Measurements from ENCODE around the gene SEMA3D. TPM values are rescaled to one million over a fixed set of nuclear protein-coding genes. Genes with fewer than 3 reads are reported as not detected.

Gene SEMA3D
- total RNA-seq, 1 experiment from 2014 or later, result 9.2 TPM

DNA sequence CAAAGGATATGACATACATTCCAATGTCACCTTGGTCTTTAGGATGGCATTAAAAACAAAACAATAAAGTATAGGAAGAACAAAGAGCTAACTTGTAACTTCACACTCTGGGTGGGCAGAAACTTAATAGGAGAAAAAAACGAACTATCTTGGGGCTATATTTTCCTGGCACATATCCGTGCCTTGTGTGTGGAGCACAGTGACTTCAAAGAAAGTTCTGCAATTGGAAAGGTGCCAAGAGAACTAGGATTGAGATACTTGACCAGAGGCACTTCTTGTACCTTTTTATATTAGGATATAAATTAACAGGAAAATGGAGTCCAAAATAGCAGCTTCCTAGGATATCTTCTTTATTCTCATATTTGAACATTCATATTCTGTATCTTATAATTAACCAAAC is 148.4 kb downstream of the SEMA3D start:
- DNase-seq (ENCODE audit: low read depth), result no peak

DNA sequence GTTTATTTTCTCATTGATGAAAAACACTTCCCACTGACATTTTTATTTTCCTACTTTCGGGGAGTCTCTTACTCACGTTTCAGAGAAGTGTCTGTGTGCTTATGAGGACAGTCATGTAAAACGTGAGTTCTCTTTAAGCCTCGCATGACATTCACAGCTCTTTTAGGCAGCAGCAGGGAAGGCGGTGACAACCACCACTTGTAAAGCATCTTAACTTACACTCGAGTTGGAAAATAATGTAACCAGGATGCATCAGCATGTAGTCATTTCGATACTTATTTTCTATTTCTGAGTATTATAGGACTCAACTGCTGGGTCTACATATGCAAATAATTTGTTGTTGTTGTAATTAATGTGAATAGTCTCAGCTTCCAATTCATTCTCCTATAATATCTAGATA is 153.6 kb downstream of the SEMA3D start:
- no peak for DNase-seq (ENCODE audit: low read depth)

DNA sequence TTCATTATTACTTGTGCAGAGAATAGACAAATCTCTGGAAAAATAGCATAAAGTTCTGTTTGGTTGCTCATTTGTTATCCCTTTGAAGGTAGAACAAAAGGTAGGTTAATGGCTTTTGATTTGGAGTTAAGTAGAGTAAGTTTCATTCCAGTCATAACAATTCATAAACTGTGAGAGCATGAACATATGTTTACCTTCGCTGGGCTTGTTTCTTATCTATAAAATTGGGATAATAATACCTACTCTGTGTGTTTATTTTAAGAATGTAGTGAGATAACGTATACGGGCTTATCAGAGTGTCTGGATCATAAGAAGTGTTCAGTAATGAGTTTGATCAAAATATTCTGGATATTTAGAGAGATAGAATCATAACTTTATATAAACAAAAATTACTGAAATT is 155.4 kb downstream of the SEMA3D start:
- DNase-seq (ENCODE audit: low read depth), result no peak

DNA sequence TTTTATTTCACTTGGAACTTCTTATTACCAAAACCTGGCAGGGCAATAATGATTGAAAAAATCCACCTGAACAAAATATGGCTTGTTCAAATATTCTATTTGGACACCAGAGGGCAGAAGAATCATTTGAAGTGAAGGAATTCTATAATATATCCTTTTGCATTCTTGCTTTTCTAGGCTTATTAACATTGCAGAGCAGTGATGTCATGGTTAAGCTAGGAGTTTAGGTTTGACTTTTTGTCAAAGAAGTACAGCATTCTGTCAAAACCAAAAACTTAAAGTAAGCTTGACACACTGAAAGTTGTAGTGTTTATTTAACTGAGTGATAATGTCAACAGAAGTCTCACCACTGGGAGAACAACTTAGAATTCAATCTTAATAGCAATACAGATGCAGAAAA is 156.0 kb downstream of the SEMA3D start:
- DNase-seq (ENCODE audit: low read depth), result peak; percentile 73

DNA sequence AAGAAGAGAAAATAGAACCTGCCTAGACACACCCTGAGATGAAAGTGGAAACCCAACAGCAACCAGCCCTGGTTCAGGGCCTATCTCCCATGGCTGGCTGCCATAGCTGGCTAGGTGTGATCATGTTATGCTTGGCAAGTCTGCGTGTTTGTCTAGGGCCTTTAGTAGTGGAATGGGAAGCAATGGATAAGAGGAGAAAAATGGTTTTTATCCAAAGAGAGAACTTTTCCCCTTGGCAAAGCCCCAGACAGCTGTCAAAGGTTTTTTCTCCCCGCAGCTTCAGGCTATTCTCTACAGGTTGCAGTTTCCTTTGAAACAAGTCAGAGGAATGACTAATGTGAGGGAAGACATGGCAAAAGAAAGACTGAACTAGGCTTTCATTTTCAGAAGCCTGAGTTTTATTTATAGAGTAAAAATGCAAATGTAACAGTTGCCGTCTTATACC is 161.5 kb downstream of the SEMA3D start:
- peak; percentile 82 for DNase-seq (ENCODE audit: low read depth)

DNA sequence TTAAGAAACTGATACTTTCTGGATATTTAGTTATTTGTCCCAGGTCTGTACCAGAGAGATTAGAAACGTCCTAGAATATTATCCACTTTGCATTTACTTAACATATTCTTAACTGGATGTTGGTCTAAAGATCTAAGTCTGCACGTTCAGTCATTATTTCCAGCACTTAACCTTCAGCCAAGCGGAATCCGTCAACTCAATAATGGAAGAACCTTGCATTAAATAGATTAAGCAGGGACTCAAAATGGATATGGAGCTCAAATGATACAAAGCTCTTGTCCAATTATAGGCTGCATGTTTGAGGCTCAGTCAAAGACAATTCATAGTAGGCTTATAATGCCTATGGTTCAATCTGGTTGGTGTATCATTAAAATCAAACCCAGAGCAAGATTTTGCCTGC is 162.9 kb downstream of the SEMA3D start:
- DNase-seq (ENCODE audit: low read depth), result no peak

DNA sequence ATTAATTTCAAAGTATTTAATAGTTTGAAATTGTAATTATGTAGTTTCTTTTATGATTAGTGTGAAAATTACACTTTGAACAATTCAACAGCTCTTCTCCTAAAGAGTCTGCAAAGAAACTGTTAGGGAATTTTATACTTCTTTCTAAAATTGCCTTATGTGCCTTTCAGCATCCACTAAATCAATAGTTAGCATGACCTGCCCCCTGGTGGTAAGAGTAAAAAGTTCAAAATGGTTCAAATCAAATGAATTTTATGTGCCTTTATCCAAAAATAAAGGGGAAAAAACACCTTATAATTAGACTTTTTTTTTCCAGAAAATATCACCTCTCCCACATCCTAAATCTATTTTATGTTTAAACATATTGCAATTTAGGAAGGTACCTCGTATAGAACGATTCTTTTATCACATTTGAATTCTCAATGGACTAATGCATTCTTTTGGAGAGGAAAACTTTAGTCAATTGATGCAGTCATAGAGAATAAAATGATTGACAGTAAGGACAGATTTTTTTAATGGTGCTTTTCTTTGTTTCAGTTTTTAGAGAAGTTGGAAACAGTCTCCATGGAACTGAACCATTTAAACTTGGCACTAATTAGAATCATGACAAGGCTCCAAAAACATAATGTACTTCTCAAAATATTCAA is 163.7 kb downstream of the SEMA3D start:
- peak; percentile 63 for DNase-seq (ENCODE audit: low read depth)

DNA sequence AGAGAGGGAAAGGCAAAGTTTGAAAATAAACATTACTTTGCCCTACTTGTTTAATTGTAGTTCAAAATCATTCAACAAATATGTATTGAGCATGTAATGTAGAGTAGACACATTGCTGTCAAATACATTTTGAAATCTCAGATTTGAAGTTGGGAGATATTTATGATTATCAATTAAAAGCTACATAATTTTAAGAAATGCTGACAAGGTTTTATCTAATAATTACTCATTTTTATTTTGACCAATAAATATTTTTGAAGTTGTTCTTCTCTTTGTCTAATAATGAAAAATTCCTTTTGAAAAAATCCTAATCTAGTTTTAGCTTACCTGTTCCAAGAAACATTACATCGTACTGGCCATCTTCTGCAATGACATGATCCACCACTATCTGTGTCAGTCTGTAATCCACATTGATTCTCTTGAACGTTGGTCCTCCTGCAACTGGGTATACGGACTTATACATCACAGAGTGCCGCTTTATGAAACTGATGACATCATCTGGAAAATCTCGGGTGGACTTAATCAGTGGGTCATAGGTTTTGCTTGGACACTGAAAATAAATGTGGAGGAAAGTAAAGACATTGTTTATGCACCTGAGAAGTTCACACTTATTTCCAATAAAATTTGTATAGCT is 164.7 kb downstream of the SEMA3D start:
- no peak for DNase-seq (ENCODE audit: low read depth)

DNA sequence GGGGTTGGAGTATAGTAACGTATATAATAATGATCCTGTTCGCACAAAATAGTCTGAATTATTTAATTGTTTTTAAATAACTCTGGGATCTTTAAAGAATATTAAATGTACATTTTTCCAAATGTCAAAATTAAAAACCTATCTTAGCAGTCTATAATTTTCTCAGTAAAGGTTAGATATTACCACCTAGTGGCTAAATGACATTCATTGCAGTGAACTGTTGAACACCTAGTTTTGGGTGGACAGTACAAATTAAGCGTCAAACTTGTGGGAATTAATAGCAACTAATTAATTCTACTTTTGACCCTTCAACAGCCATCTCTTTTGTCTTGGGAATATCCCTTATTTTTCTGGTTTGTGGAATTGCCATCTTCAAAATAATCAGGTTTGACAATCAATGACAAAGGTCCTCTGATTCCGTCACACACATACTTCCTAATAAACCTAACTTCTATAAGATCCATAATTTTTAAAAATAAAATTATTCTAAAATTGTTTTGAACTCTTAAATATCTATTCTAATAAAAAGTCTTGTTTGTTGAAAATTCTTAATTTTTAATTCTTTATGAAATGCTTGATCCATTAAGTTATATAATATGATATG is 165.7 kb downstream of the SEMA3D start:
- peak; percentile 32 for DNase-seq (ENCODE audit: low read depth)

DNA sequence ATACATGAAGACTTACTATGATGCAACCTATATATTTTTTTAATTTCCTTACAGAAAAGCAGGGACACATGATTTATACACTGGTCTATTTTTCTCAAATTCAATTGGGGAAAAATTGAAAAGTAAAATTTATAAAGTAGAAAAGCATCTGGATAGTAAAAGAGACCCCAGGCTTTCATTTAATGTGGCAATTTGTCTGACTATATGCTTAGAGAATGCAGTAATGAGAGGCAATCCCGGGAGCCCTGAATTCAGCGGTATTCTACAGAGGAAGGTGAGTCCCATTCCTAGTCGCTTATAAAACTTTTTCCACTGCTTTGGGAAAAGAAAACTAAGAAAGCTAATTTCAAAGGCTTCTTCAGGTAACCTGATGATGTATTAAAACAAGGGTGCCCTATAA is 167.1 kb downstream of the SEMA3D start:
- DNase-seq (ENCODE audit: low read depth), result no peak

DNA sequence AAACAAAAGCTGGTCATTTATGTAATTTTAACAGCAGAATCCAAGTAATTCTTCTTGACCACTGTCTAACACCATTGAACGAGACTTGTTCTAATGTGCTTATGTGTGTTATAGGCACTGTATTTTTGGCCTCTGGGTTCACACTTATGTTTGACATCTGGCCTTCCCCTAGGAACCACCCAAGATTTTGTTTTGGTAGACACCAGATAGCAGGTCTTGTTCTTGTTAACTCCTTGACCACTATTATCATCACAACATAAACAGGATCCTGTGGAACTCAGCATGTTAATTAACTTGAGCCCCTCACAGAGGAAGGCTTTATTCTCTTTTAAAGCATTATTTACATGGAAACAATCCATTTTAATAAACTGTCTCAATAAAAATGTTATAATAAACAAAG is 167.7 kb downstream of the SEMA3D start:
- no peak for DNase-seq (ENCODE audit: low read depth)

DNA sequence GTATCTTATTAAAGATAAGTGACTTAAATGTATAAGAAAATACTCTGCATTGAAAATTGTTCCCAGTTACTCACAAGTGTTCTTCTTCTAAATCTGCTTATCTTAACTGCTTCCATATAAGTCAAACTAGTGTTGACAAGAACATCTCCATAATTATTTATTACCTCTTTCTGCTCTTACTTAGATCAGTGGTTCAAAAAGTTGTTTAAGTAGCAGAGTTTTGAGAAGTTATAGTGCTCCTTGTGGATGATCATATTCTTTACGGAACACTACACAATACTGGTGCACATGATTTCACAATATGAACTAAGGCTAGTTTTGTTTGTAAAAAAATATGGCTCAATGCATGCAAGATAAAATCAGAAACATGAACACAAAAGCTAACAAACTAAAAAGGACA is 168.4 kb downstream of the SEMA3D start:
- DNase-seq (ENCODE audit: low read depth), result no peak

DNA sequence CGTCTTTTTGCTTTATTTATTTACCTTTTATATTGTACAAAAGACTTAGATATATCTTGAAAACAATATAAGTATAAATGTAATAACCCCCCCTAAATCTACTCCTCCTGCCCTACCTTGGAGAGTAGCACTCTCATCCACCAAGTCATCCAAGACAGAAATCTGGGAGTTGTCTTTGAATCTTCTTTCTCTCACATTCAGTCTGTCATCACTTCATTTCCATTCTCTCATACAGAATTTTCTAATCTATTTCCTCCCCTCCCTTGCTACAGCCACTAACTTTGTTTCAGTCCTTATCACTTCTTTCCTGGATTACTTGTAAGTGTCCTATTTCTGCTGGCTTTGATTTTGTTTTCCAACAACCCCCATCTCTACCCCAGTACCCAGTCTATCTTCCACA is 170.6 kb downstream of the SEMA3D start:
- no peak for DNase-seq (ENCODE audit: low read depth)

DNA sequence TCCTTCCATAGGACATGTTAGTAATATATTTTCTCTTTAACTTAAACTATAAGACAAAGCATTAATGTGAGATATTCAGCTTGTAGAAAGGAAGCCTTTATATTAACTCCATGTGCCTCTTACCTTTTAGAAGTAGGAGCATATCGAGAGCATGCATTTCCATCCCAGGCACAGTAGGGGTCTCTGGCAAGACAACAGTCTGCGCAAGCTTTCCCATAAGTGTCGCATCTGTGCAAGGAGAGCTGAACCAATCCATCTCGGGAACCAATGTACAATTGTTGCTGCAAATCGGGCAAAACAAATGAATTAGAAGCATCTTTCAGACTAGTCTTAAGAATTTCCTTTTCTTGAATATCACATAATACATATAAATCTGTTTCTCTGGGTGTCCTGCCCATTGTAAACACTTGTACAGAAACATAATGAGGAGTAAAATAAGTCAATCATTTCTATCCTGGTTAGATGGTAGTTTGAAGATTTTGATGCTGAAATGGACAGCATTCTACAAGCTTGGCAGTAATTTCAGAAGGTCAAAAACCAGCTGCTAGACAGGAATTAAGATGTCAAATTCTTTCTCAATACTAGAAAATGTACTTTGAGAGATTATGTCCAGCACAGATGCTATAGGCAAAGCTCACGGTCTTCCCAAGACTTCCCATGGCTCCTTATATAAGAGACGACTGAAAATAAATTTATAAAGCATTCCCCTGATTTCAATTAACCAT is 171.8 kb downstream of the SEMA3D start:
- DNase-seq (ENCODE audit: low read depth), result no peak

DNA sequence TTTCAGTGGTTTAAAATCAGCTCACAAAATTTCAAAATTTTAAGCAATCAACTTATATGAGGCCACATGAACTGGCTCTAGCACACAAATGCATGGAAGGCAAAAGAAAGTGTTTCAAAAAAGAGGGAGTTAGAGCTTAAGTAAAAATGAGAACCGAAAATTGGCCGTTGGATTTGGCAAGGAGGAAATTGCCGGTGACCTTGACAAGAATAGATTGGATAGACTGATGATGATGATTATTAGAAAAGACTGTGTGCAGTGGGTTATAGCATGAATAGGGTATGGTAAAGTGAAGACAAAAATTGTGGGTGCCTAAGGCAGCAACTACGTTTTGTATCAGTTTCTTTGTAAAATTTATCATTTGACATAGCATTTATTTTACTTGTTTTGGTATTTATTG is 175.7 kb downstream of the SEMA3D start:
- DNase-seq (ENCODE audit: low read depth), result no peak

DNA sequence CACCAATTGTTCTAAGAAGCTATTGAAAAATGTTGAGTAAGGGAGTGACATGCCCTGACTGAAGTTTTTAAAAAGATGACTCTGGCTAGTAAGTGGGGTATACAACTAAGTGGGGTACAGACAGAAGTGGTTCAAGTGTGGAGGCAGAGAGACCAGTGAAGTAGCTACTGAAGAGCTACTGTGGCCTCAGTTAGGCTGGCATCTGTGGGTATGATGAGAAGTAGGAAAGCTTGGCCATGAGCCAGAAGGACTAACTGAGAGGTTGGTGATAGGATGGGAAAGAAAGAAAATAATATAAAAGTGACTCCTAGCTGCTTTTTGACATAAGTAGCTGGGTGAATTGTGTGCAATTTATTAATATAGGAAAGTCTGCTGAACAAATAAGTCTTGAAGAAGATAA is 176.6 kb downstream of the SEMA3D start:
- DNase-seq (ENCODE audit: low read depth), result no peak

DNA sequence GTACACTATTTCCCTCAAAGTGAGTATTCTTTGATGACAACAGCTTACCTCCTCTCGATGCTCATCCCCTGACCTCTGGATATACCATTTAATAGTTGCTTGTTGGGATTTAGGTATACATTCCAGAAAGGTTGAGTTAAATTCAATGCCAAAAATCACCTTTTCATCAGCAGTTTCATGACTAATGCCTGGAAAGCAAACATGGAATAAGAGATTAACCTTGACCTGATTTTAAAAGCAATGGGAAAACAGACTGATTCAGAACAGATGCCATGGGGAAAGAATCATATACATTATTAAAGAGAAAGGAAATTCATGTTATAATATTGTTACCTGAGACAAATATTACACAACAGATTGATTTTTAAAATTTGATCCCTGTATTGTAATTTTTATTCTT is 180.1 kb downstream of the SEMA3D start:
- no peak for DNase-seq (ENCODE audit: low read depth)

DNA sequence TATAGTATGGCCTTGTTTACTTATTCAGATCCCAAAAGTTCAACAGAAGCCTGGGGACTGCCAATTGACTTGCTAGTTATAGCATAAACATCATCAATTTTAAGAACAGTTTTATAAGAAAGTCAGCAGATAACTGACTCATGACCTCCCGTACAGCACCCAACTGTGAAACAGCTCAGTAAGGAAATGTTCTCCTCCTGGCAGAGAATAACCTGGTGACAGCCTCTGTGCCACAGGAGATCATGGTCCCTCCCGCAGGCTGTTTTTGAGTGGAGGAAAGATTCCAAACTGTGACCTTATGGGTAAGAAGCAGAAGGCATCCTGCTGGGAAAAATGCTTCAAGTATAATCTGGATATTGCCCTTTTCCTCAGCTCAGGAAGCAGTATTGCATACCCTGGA is 182.5 kb downstream of the SEMA3D start:
- peak; percentile 80 for DNase-seq (ENCODE audit: low read depth)

DNA sequence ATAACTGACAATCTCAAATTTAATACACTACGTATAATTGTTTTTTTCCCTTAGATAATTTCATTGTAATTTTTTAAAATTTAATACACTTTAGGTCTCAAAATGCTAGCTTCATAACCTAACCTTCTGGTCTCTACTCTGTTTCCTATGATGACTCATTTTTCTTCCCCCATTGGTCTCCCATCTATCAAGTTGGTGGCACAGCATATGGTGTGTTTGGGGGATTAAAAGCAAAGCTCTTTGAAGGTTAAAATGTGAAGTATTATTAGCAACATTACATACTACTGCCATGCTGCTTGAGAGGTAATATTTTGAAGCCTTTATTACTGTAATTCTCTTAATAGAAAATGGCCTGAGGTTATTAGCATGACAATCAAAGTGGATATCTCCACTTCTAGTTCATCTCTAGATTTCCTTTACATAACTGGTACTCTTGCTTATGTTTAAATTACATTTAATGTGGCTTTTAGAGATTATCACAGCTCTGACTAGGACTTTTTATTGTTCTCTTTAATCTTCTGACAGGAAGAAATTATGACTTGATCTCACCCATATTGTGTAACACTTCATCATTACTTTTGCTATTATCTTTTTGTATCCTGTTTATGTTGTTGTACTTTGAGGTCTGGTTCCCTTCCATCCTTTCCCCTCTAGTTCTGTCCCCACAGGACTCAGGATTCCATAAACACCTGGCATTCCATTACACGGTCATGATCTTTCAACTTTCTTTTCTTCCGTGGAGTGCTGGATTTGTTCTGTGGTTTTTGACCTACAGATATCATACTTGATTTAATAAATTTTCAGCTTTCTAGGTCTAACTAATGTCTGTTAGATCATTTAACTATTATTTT is 185.1 kb downstream of the SEMA3D start:
- DNase-seq (ENCODE audit: low read depth), result peak; percentile 44

DNA sequence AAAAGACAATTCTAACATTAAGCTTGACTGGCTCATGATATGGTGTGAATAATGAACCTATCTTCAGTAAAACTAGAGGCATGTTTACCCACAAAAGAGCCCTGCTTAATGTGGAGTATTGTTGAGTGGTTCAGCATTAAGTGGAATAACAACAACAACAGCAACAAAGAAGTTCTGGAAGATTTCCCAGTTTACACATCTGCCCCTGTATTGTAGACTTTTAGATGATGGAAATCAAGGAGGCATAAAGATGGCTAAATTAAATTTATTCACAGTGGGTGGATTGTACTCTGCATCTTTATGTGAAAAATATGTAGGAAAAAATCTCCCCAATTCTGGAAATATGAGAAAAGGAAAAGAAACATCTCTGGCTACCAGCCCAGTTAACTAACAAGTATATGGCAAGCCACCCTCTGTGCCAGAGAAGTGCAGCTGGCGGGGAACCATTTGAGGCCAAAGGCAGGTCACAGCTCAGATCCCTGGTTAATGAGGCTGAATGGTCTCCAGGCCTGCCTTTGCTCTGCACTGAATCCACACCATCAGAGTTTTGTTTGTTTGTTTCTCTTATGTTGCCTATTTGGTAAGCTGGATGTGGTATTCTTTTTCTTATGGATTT is 186.0 kb downstream of the SEMA3D start:
- DNase-seq (ENCODE audit: low read depth), result no peak

DNA sequence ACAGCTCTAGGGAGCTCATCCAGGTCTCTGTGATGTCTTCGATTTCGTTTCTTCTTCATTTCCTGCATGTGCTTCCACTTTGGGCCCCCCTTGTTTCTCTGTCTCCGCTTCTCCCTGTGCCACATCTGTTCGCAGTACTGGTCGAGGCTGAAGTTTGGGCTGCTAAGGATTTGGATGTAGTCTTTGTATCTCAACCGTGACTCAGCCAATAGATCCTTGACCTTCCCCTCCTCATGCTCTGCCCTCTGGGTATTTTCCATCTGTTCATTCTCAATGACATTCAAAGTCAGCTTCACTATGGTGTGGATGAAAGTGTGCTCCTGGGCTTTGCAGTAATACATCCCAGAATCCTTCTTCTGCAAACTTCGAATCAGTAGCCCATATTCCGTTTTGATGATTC is 187.4 kb downstream of the SEMA3D start:
- DNase-seq (ENCODE audit: low read depth), result no peak
